Smooth muscle cell of the brain vasculature (primary cell): ENCODE results near the gene G0S2.

Experiments
- DNase-seq: peaks from one replicate; pipeline ENCODE4 v3.0.0-alpha.2; 2012; ENCODE audit warnings: low read depth, low spot score

The G0S2 gene

DNA sequence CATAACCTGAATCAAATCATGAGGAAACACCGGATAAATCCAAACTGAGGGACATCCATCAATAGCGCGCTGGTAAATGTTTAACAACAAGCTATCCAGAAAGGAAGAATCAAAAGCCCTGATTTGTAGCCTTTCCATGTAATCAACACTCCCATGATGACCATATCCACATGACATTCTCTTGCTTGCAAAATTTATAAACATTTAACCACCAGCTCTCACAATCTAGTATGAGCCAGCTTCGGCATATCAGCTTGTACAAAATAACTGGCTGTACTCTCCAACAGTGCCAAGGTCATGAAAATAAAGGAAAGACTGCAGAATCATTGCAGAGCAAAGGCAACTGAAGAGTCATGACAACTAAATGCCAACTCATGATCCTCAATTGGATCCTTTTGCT is 45.1 kb downstream of the G0S2 start:
- DNase-seq = no peak

DNA sequence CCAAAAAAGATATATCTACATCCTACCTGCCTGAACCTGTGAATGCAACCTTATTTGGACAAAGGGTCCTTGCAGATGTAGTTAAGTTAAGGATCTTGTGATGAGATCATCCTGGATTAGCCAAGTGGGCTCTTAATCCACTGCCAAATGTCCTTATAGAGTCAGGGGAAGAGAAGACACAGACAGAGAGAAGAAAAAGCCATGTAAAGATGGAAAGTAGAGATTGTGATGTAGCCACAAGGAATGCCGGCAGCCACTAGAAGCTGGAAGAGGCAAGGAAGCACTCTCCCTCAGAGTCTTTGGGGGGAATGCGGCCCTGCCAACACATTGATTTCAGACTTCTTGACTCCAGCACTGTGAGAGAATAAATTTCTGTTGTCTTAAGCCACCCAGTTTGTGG is 45.6 kb downstream of the G0S2 start:
- no peak for DNase-seq

DNA sequence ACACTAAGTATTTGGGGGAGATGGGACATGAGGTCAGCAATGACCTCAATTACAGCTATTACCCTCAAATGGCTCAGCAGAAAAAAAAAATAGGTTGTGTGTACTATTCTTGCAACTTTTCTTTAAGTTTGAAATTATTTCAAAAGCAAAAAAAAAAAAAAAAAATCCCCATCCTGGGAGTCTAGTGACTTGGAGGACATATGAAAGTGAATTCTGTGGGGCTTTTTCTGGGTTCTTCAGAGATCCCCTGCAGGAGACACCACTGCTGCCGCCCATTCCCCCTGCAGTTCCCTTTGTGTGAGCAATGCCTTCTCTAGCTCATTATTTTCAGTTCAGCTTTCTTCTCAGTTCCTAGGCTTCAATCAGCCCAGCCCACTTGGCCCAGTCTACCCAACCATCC is 46.1 kb downstream of the G0S2 start:
- DNase-seq = no peak

- DNase-seq = no peak
Observed at GRCh38 chr1:209723265-209723664, 48.1 kb downstream of the G0S2 start.

DNA sequence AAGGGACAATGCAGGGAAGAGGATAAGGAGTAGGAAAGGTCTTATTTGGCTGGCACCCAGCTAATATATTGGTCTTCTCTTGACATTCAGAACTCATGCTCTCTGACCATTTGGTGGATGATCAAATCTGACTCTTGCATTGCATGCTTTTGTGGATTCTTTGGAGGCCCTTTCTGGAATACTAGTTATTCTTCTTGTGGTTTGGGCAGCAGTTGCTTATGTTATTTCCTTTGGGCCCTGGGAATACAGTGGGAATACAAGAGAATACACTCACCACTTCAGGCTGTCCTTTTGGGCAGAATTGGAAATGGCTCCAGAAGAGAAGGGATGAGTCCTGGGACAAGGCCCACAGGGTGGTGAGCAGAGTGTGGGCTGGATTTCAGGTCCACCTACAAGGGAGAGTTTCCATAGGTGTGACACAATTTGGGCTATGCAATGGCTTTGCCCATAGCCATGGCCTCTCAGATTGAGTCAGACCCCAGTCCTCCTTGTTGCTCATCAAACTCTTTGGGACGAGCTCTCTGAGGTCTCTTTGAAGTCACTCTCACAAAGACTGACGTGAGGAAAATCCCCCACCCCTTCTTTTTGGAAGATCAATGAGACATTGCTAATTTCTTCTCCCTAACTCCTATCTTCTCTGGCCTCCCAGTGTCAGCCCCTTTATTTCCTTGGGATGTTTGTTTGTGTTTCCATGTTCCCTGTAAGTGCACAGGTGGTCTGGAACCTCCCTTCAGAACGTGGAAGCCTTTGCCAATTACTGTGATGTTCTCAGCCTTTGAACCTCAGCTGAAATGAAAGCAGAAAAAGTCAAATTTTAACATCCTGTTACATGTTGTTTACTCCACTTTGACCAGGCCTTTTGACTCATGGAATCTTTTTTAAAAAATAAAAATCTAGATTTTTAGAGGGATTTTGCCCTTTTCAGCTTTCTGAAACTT is 48.8 kb downstream of the G0S2 start:
- no peak for DNase-seq
